ENCODE results near the gene CDON. TPM values are rescaled to one million over a fixed set of nuclear protein-coding genes. Genes with fewer than 3 reads are reported as not detected.

Gene CDON
- total RNA-seq, 8 experiments from 2014 or later = 1.3 to 16.9 (median 10.3) TPM

GRCh38 chr11:125954123-125954944 is 108.3 kb downstream of the CDON start:
- no peak for ATAC-seq (replicated peaks in 6 of 8)
- 50 to 100% (median 97%) methylated on average over 1 to 12 of the region's 21 CpGs; no CpG with 5 or more reads in 4 of the 10 experiments for whole genome bisulfite sequencing, 10 experiments
- H3K4me3 ChIP-seq = no peak overlapping the region
- H3K27ac ChIP-seq = no peak overlapping the region
- no peaks in the 10 kb centered on the region for H3K4me1 ChIP-seq (replicated peaks in 1 of 2)
- in situ Hi-C loops (cut with MboI; ENCODE audit: low pct_unique_long_range_greater_than_20kb in 2 of 9, low sequenced_read_pairs in 9 of 9, unreplicated experiment in 9 of 9) = no loop called here

- no peak overlapping the region for H3K4me3 ChIP-seq
- ATAC-seq (replicated peaks in 6 of 8) = no peak
- H3K4me1 ChIP-seq (replicated peaks in 1 of 2) = no peaks in the 10 kb centered on the region
- 28 to 90% (median 66%) methylated on average over 2 to 7 of the region's 20 CpGs; no CpG with 5 or more reads in 4 of the 10 experiments for WGBS, 10 experiments
- in situ Hi-C loops (cut with MboI; ENCODE audit: low pct_unique_long_range_greater_than_20kb in 2 of 9, low sequenced_read_pairs in 9 of 9, unreplicated experiment in 9 of 9) = no loop called here
- H3K27ac ChIP-seq = no peak overlapping the region
Observed at GRCh38 chr11:125953401-125953935, 109.2 kb downstream of the CDON start.

DNA sequence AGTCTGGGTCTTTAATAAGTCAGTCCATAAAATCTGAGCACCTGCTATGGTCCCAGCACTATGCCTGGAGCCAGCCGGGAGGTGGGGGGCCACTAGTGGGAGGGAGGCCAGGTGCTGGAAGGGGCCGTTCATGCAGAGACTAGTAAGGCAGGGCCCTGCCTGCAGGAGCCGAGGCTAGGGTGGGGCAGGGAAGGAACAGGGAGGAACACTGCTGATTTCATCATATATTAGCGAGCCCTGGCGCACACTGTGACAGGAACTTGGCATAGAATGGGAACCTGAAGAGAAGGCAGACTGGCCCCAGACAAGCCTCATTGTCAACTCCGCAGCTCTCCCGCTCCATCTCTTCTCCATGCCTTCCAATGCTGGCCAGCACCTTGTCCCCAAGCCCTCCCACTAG is 109.7 kb downstream of the CDON start:
- Histone ChIP-seq H3K4me3 (no peak overlapping the region), H3K27ac (no peak overlapping the region), H3K4me1 (replicated peaks in 1 of 2) (no peaks in the 10 kb centered on the region)
- peak in 4 of 8 experiments; percentile 57 to 85 (median 64) for ATAC-seq (replicated peaks in 6 of 8)
- in situ Hi-C loops (cut with MboI; ENCODE audit: low pct_unique_long_range_greater_than_20kb in 2 of 9, low sequenced_read_pairs in 9 of 9, unreplicated experiment in 9 of 9) = no loop called here
- 0 to 100% (median 63%) methylated on average over 1 to 5 of the region's 7 CpGs; no CpG with 5 or more reads in 6 of the 10 experiments for WGBS, 10 experiments

DNA sequence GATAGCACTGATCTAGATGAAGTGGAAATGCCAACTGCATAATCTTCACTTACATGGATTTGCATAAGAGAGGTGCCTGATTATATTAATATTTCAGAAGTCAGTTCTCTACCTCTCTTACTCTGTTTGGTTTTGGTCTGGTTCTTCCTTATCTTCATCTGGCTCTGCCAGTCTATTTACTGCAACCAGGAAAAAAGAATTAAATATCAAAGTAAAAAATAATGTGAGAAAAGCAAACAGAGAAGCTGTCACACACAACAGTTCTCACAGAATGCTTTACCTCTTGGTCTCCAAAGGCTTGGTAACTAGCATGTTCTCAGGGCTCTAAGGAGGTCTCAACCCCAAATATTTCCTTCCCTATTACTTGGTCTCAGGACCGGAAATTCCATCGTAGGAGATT is 110.1 kb downstream of the CDON start:
- Histone ChIP-seq H3K4me3 (no peak overlapping the region), H3K27ac (no peak overlapping the region), H3K4me1 (replicated peaks in 1 of 2) (no peaks in the 10 kb centered on the region)
- in situ Hi-C loops (cut with MboI; ENCODE audit: low pct_unique_long_range_greater_than_20kb in 2 of 9, low sequenced_read_pairs in 9 of 9, unreplicated experiment in 9 of 9) = no loop called here
- 0 to 100% (median 87%) methylated on average over 1 to 2 of the region's 2 CpGs; no CpG with 5 or more reads in 4 of the 10 experiments for WGBS, 10 experiments
- peak in 2 of 8 experiments; percentile 5 to 18 for ATAC-seq (replicated peaks in 6 of 8)

GRCh38 chr11:125951731-125952130 is 110.9 kb downstream of the CDON start:
- WGBS, 10 experiments = 17 to 100% (median 40%) methylated on average over 1 to 3 of the region's 11 CpGs; no CpG with 5 or more reads in 5 of the 10 experiments
- peak in 1 of 8 experiments; percentile 11 for ATAC-seq (replicated peaks in 6 of 8)
- Histone ChIP-seq H3K27ac (no peak overlapping the region), H3K4me3 (no peak overlapping the region), H3K4me1 (replicated peaks in 1 of 2) (no peaks in the 10 kb centered on the region)
- in situ Hi-C loops (cut with MboI; ENCODE audit: low pct_unique_long_range_greater_than_20kb in 2 of 9, low sequenced_read_pairs in 9 of 9, unreplicated experiment in 9 of 9) = no loop called here

GRCh38 chr11:125950696-125951651 is 111.7 kb downstream of the CDON start:
- in situ Hi-C loops (cut with MboI; ENCODE audit: low pct_unique_long_range_greater_than_20kb in 2 of 9, low sequenced_read_pairs in 9 of 9, unreplicated experiment in 9 of 9) = no loop called here
- WGBS, 10 experiments = 5 to 100% (median 85%) methylated on average over 1 to 8 of the region's 15 CpGs; no CpG with 5 or more reads in 4 of the 10 experiments
- no peaks in the 10 kb centered on the region for H3K4me1 ChIP-seq (replicated peaks in 1 of 2)
- ATAC-seq (replicated peaks in 6 of 8) = peak in 3 of 8 experiments; percentile 40 to 86 (median 86)
- H3K4me3 ChIP-seq = no peak overlapping the region
- H3K27ac ChIP-seq = no peak overlapping the region

- in situ Hi-C loops (cut with MboI; ENCODE audit: low pct_unique_long_range_greater_than_20kb in 2 of 9, low sequenced_read_pairs in 9 of 9, unreplicated experiment in 9 of 9) = no loop called here
- Histone ChIP-seq H3K4me1 (replicated peaks in 1 of 2) (no peaks in the 10 kb centered on the region), H3K27ac (no peak overlapping the region), H3K4me3 (no peak overlapping the region)
- WGBS, 10 experiments = no CpG with 5 or more reads among the region's 11 CpGs
- ATAC-seq (replicated peaks in 6 of 8) = no peak
Observed at GRCh38 chr11:125950178-125950490, 112.5 kb downstream of the CDON start.

- ATAC-seq (replicated peaks in 6 of 8) = no peak
- no peak overlapping the region for H3K4me3 ChIP-seq
- no peak overlapping the region for H3K27ac ChIP-seq
- H3K4me1 ChIP-seq (replicated peaks in 1 of 2) = no peaks in the 10 kb centered on the region
- 77 to 97% (median 93%) methylated on average over 4 to 16 of the region's 22 CpGs for WGBS, 10 experiments
- in situ Hi-C loops (cut with MboI; ENCODE audit: low pct_unique_long_range_greater_than_20kb in 2 of 9, low sequenced_read_pairs in 9 of 9, unreplicated experiment in 9 of 9) = loop anchor here in 2 of 9 experiments (25.0 kb wide), 2 partner anchors 113 to 238 kb away; partner anchors contain the start of gene CDON (in 1 of the 2)
Observed at GRCh38 chr11:125949271-125950177, 113.1 kb downstream of the CDON start.

GRCh38 chr11:125948278-125949051 is 114.2 kb downstream of the CDON start:
- Histone ChIP-seq H3K27ac (no peak overlapping the region), H3K4me1 (replicated peaks in 1 of 2) (no peaks in the 10 kb centered on the region), H3K4me3 (no peak overlapping the region)
- in situ Hi-C loops (cut with MboI; ENCODE audit: low pct_unique_long_range_greater_than_20kb in 2 of 9, low sequenced_read_pairs in 9 of 9, unreplicated experiment in 9 of 9) = loop anchor here in 2 of 9 experiments (25.0 kb wide), 2 partner anchors 114 to 239 kb away; partner anchors contain the start of gene CDON (in 1 of the 2)
- WGBS, 10 experiments = 0 to 90% (median 80%) methylated on average over 2 to 10 of the region's 23 CpGs; no CpG with 5 or more reads in 1 of the 10 experiments
- ATAC-seq (replicated peaks in 6 of 8) = no peak

- ATAC-seq (replicated peaks in 6 of 8) = no peak
- Histone ChIP-seq H3K27ac (no peak overlapping the region), H3K4me3 (no peak overlapping the region), H3K4me1 (replicated peaks in 1 of 2) (no peaks in the 10 kb centered on the region)
- WGBS, 10 experiments = 20 to 98% (median 80%) methylated on average over 1 to 7 of the region's 24 CpGs; no CpG with 5 or more reads in 6 of the 10 experiments
- in situ Hi-C loops (cut with MboI; ENCODE audit: low pct_unique_long_range_greater_than_20kb in 2 of 9, low sequenced_read_pairs in 9 of 9, unreplicated experiment in 9 of 9) = loop anchor here in 2 of 9 experiments (25.0 kb wide), 2 partner anchors 115 to 240 kb away; partner anchors contain the start of gene CDON (in 1 of the 2)
Observed at GRCh38 chr11:125947419-125948277, 115.0 kb downstream of the CDON start.
